IPS-11a (cell line): ENCODE data around the gene CLDN8.

Source experiments
- H3K4me3 ChIP-seq: one replicate; pipeline ENCODE4 v1.5.1; 2013; ENCODE audit warnings: low read depth, low read length, control low read depth

Gene CLDN8

GRCh38 chr21:30216041-30216723 is at the start of gene CLDN8:
Gene CLDN8 (minus strand): TSS chr21:30216097. CDS start chr21:30215925, 172 bp downstream.
- H3K4me3 ChIP-seq = no peak within 1 kb of the TSS

- no peak overlapping the region for H3K4me3 ChIP-seq
Measured at GRCh38 chr21:30257773-30258172, 41.9 kb upstream of the CLDN8 start.

DNA sequence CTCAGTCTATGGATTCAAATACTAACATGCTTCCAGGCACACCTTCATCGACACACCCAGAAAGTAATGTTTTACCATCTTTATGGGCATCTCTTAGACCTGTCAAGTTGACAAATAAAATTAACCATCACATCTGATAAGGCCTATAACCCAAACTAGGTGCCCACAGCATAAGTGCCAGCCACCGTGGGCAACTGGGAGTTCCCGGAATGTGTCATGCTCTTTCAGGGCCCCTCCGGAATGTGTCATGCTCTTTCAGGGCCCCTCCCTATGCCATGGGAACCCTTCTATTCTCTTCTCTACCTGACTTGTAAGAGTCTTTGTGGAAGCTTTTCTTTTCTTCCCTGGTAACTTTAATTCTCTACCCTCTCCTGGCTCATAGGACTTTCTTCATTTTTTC is 40.2 kb upstream of the CLDN8 start:
- H3K4me3 ChIP-seq = no peak overlapping the region

DNA sequence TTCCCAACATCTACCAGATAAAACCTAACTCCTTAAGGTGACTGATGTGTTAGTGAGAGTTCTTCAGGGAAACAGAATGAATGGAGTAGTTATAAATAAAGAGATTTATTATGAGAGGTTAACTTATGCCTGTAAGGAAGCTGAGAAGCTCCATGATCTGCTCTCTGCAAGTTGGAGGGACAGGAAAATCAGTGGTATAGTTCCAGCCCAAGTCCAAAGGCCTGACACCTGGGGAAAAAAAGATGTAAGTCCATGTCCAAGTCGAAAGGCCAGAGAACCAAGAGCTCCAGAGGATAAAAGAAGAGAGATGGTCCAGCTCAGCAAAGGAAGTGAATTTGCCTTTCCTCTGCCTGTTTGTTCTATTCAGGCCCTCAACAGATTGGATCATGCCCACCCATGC is 39.8 kb upstream of the CLDN8 start:
- no peak overlapping the region for H3K4me3 ChIP-seq

DNA sequence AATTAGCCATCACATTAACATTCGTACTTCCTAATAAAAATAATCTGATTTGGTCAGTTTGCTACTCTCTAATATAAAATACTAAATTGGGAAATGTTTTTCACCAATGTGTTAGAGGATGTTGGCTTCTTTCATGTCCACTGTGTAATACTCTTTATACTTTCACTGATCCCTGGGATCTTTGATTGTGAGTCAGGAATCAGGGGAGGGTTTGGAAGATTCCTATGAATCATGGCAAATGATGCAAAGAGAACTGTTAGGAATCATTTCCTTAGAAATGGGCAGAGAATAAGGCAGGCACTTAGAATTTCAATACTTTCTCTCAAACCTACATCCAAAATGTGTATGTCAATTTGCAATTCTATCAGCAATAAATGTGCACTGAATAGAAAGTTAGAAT is 35.9 kb upstream of the CLDN8 start:
- no peak overlapping the region for H3K4me3 ChIP-seq

GRCh38 chr21:30249936-30250335 is 34.0 kb upstream of the CLDN8 start:
- H3K4me3 ChIP-seq = no peak overlapping the region

- H3K4me3 ChIP-seq = no peak overlapping the region
Measured at GRCh38 chr21:30248844-30249243, 32.9 kb upstream of the CLDN8 start.

DNA sequence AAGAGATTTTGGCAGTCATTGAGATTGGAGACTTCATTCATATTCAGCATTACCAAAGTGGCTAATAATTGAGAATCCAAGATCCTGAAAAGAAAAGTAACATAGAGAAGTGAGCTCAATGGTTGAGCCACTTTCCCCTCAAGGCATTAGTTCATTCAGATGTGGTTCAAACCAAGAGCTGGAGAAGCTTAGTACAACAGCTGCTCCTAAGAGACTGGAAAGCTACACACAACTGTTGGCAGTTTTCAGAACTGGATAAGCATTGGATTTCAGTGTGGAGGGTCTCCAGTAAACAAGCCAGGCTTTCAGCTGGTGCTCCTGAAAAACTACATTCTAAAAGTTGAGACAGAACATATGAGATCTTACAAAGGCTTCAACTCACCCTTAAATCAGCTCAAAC is 29.2 kb upstream of the CLDN8 start:
- H3K4me3 ChIP-seq = no peak overlapping the region

DNA sequence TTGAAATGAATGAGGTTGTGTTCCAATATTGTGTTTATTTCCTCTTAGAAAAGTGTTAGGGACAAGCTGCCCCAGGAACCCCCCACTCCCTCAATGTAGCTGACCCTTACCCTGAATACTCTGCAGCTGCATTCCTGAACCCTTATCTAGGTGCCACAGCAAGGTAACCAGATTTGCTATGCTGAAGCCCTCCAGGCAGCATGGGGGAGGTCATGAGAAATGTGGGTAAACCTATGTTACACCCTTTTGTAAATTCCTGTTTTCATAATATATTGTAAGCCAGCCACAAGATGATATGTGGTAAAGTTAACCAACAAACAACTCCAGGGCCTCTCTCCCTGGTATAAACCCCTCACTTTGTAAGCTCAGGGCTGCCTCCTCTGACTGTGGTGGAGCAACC is 27.8 kb upstream of the CLDN8 start:
- no peak overlapping the region for H3K4me3 ChIP-seq

GRCh38 chr21:30240661-30241060 is 24.8 kb upstream of the CLDN8 start:
- H3K4me3 ChIP-seq = no peak overlapping the region

DNA sequence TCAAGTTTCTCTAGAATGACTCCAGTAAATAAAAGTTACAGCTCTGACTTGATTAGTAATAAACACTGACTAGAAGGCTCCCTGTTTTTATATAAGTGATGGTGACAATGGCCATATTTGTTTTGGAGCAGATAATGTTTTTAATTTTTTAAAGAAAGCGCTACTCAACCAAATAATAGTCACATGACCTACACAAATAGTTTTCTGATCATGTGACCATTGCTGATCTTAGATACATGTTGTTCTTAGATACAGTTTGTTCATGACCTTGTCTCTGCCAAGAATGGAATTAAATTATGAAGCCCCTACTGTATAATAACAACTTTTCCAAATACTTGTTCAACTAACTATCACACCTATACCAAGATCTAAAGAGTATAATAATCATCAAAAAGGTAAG is 22.3 kb upstream of the CLDN8 start:
- no peak overlapping the region for H3K4me3 ChIP-seq

DNA sequence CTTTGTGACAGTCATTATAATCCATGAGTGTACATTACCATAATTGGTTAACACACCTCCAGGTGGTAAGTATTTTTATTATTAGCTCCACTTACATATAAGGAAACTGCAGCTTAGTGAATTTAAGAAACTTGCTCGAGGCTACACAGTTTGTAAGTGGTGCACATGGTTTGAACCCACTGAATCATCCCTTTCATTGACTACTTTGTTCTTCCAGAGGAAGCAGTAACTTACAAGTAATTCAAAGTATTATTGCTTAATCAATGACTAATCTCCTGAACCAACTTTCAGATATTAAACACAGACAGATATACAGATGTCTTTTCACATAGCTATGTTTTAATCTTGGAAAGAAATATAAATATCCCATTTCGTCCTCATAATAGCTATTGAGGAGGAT is 18.7 kb upstream of the CLDN8 start:
- H3K4me3 ChIP-seq = no peak overlapping the region

DNA sequence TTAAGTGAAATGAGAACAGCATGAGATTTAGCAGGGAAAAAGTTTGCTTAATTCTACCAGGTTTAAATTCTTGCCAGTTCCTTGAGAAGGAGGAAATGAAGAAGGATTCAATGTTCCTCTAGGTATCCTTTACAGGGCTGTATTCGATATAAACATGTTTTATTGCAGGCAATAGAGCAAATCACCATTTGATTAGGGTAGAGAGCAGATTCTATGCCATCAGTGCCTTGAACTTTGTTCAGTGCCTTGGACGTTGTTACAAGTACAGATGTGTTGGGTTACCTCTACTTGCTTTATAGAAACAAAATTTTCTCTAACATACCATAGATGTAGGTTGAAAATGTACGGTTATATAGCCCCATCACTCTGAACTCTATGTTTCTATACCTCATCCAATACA is 18.2 kb upstream of the CLDN8 start:
- no peak overlapping the region for H3K4me3 ChIP-seq

DNA sequence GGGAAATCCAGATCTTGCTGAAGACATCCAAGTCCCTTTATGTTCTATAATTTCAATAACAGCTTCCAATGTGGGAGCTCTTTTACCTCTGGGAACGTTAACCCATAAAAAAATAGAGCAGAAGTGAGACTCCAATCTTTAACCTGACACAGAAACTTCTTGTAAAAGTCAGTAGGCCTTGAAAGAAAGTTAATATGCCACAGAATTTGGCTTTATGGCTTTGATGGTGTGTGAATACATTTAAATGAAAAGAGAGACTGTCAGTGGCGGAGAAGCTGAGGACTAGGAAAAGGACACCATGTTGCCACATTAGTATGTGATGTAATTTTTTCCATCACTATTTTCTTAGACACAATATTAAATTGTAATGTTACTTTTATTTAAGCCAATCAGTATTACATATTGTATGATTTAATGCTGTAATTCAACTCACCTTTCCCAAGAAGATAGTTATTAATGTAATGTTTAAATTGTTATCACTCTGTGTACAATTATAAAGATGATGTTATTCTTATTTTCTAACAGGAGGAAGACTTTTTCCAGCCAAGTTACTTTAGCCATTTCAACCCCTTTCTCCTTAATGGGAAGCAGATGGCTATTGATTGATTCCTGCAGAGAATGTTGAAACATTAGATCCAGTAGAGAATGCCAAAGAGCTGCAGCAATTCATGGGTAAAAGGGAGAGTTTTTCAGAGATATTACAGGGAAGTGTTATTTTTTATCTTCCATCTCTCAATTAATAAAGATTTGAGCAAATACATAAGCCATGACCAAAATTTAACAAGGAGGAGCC is 17.5 kb upstream of the CLDN8 start:
- H3K4me3 ChIP-seq = no peak overlapping the region

DNA sequence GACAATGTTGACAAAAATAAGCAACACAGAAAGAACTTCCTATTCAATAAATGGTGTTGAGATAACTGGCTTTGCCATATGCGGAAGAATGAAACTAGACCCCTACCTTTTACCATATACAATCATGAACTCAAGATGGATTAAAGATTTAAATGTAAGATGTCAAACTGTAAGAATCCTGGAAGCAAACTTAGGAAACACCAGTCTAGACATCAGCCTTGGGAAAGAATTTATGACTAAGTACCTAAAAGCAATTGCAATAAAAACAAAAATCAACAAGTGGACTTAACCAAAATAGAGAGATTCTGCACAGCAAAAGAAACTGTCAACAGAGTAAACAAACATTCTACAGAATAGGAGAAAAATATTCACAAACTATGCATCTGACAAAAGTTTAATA is 16.1 kb upstream of the CLDN8 start:
- no peak overlapping the region for H3K4me3 ChIP-seq

DNA sequence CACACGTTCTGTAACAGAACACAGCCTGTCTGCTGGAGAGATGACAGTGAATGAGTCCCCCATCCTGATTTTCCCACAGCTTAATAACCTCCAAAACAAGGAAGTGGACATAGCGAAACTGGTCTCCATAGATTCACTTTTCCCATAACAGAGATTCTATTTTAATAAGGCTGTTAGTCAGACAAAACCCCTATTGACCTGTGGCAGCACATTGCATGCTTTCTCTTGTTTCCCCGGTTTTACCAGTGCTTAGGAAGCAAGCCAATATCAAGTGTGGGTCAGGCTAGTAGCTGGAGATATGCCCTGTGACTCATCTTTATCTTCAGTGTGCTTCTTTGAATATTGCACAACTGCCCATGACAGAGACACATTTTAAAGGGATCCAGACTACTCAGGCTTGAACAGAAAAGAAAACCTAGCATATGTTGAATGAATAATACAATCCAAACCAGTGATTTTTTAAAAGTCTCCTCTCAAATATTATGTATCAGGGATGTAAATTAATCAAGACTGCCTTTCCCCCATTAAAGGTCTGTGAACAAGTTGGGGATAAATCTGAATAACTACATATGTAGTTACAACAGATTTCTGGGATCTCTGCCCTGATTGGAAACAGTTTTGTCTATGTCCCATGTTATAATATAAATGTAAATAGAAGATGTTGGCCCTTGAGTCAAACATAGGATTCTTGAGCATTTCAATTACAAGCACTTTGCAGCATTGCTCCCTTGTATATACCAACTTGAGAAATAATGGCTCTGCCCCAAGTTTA is 11.9 kb upstream of the CLDN8 start:
- no peak overlapping the region for H3K4me3 ChIP-seq

- no peak overlapping the region for H3K4me3 ChIP-seq
Measured at GRCh38 chr21:30227128-30227527, 11.2 kb upstream of the CLDN8 start.

DNA sequence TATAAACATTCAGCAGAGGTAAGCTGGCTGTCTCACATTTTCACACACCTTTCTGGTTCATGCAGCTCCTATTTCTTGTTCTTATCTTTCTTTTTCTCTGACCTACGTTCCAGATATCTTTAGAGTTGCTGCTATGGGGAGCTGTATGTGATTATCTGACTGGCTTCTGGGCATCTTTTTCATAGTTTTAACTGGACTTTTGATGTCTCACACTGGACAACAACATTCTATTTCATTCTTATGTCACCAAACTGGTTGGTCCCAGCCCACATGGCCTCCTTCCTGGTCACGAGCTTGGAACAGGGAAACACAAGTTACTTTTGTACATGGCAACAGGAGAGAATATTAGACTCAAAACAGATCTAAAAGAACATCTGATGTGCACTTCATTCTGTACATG is 7.7 kb upstream of the CLDN8 start:
- no peak overlapping the region for H3K4me3 ChIP-seq

- no peak overlapping the region for H3K4me3 ChIP-seq
Measured at GRCh38 chr21:30222724-30223123, 6.8 kb upstream of the CLDN8 start.

- H3K4me3 ChIP-seq = no peak overlapping the region
Measured at GRCh38 chr21:30211071-30211470, 4.8 kb downstream of the CLDN8 start.

GRCh38 chr21:30209601-30210000 is 6.3 kb downstream of the CLDN8 start:
- no peak overlapping the region for H3K4me3 ChIP-seq

GRCh38 chr21:30207252-30207579 is 8.7 kb downstream of the CLDN8 start:
- H3K4me3 ChIP-seq = no peak overlapping the region
